ENCODE measurements around the gene SLC16A2.

DNA sequence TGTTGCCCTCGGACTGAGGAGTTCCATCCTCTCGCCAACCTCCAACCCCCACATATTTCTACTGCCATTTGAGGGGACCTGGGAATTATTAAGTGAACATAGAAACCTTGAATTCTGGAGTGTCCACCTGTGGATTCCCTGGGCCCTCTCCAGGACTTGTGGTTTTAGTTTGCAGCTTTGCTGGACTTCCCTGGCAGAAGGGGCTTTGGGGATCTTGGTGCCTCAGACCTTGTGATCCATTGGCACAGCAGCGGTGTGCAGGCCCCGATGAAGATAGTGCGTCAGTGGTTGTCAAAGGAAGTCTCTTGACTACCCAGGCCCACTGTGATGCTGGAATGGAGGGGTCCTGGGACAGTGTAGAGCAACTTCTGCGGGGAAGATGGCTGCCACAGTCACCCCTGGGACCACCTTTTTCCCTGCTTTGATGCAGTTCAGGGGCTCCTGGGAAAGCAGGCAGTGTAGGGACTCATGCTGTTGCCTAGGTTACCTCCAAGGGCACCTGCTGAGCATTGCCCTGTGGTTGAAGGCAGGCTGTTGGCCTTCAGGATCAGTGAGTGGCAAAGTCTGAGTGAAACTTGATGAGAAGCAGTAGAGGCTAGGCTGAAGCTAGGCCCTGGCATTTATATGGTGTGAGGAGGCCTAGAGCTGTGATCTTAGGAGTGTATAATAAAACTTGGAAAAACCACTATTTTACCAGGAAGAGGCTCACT lies 2.2 kb downstream of the SLC16A2 start:
- TF ChIP-seq ZNF274 (IDR thresholded peaks at IDR 0.05; ENCODE audit: low read depth, low read length), result no peak
- TF ChIP-seq SUZ12 (IDR thresholded peaks at IDR 0.05; ENCODE audit: extremely low read depth, insufficient read depth, insufficient read length), result no peak
